ENCODE data around the gene RAP2B.

Gene RAP2B

DNA sequence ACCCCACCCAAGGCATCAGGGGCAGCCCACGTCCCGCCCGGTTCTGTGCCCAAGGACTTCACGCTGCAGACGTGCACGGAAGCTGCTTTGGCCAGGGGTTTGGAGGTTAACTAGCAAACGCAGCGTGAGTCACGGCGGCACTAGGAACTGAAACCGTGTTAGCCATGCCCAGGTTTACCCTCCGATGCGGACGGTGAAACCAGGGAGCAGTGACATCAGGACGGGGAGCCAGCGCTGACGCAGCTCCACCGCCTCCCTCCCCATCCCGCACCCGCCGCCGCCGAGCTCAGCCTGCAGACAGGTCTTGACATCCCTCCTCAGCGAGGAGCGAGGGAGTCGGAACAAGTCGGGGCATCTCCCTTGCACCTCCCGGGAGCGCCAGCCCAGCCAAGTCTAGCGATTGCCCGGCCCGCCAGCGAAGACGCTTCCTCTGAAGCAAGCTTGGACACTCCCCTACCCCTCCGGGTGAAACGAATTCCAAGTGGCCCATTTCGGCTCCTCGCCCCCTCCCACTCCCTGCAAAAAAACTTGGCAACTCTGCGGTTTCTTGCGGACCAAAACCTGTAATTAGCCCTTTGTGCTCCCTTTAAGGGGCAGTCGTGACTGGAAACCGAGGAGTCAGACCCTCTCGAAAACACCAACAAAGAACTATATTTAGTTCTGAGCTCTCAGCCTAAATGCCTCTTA, 1.4 kb upstream of the RAP2B start:
- peak; percentile 63 to 77 for DNase-seq (ENCODE audit: low read depth in 2 of 2)

DNA sequence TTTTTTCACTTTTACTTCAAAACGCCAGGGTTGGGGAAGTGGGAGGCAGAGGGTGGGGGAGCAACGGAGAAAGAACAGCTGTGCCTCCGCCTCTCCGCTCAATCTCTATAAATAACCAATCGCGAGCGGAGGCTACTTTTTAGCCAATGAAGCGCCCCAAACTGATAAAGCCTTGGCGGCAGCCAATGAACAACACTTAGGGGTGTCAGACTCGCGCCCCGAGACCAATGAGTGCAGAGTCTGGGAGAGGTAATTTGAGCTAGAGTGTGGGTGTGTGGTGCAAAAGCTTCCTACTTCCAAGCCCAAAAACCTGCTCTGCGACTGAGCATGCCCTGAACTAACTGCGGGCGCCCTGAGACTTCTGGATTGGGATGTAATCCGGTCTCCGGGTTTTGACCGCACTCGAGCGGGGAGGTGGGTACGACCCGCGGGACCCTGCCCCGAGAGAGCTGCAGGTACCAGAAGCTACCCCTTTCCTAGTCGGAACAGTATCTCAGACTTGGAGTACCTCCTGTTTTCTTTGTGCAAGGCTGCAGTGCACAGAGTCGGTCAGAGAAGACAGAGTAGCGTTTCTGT, 800 bp upstream of the RAP2B start:
- DNase-seq (ENCODE audit: low read depth in 2 of 2), result peak; percentile 82 to 83

DNA sequence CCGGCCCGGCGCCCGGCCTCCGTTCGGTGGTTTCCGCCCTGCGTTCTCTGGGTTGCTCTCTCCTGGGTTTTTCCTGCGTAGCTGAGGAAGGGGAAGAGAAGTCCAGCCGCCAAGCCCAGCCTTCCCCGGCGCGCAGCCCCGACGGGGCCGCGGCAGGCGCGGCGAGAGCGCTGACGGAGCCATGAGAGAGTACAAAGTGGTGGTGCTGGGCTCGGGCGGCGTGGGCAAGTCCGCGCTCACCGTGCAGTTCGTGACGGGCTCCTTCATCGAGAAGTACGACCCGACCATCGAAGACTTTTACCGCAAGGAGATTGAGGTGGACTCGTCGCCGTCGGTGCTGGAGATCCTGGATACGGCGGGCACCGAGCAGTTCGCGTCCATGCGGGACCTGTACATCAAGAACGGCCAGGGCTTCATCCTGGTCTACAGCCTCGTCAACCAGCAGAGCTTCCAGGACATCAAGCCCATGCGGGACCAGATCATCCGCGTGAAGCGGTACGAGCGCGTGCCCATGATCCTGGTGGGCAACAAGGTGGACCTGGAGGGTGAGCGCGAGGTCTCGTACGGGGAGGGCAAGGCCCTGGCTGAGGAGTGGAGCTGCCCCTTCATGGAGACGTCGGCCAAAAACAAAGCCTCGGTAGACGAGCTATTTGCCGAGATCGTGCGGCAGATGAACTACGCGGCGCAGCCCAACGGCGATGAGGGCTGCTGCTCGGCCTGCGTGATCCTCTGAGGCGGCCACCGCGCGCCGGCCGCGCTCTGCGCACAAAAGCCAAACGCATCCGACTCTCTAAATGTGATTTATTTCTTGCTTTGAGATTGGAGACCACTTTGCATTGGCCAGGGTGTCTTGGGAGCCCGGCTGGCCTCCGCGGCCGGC, 727 bp downstream of the RAP2B start:
- DNase-seq (ENCODE audit: low read depth in 2 of 2), result peak; percentile 12 to 21

DNA sequence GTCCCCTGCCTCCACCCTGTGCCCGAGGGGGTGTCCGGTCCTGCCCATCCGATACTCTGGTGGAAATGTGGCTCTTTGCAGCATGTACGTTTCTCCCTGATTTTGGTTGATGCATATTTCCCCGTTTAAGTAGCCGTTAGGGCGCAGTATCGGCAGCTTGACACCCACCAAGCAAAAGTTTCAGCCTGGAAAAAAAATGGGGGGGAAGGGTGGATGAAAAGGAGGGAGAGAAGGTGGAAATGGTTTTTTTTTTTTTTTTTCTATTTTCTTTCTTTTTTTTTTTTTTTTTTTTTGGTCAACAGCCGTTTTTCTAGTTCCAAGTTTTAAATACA, 1.3 kb downstream of the RAP2B start:
- DNase-seq (ENCODE audit: low read depth in 2 of 2), result no peak

DNA sequence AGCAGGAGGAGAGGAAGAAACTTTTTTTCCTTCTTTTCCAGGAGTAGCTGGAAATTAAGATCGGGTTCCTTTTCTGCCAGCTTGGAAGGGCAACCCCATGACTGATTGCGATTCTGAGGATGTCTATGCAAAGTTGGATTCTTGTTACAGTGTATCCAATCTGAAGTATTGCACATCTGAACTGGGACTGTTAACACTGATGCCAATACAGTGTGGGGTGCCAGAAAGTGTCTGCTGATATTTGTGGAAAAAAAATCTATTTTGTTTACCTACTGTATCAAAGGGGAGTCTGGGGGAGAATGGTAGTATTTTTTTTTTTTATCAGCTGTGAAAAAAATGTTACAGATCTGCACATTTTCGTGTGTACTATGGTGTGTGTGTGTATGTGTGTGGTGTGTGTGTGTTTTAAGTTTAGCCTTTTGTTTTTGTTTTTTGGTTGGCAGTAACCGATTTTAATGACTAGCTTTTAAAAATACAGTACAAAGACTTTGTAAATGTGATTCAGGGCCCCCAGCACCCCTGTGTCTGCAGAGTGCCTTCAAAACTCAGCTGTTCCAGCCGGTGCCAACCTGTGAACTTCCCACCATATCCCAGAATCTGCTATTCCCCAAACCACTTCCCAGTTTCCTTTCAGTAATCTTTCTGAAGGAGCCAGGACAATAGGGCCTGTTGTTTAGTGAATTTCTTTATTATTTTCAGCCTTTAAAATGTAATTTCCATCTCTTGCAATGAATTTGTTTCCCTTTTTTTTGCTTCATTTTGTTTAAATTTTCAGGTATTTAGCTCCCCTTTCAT, 1.9 kb downstream of the RAP2B start:
- no peak for DNase-seq (ENCODE audit: low read depth in 2 of 2)

DNA sequence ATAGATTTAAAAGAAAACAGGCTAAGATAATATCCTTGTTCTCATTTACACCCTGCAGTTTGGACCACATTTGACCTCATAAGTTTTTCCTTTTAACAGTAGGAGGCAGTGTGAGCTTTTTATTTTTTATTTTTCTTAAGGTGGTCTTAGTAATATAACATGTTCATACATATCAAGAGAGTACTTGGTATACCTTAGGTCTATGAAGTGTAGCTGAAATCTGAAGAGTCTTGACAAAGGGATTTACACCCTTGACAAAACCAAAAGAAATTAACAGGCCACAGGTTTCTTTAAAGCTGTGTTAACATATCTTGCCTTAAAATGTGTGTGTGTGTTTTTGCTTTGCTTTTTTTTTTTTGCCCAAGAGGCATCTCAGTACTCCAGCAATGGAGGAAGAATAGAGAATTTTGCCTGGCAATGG, 3.2 kb downstream of the RAP2B start:
- DNase-seq (ENCODE audit: low read depth in 2 of 2), result no peak

DNA sequence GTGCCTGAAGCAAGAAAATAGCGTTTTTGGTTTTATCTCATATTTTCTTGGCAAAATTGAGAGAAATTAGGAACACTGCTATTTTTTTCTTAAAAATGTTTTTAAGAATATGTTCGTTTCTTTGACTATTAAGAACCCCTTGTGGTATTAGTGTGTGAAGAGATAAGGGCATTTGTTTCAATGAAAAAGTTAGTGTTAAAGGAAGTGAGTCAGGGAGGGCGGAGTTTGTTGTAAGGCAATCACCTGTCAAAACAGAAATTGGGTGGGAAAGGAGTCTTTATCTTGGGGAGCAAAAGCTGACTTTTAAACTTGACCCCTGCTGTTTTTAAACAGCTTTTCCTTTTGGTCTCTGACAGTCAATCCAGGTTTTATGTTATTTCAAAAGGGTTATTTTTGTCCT, 4.2 kb downstream of the RAP2B start:
- DNase-seq (ENCODE audit: low read depth in 2 of 2), result no peak

DNA sequence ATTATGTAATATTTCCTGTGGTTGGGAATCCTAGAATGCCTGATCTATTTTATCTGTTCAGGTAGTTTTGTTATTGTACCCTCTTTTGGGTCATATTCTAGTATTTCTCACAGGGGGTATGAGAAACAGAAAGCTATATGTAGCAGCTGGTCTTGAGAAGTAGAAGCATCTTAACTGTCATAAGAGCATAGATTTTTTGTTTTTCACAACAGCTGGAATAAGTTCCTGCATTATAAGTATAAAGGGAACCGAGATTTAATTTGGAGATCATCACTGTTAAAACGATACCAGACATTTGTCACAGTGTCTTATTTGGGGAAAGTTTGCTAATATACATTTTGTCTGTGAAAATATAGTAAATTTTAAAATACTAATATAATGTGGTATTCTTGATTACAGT, 4.8 kb downstream of the RAP2B start:
- DNase-seq (ENCODE audit: low read depth in 2 of 2), result no peak

DNA sequence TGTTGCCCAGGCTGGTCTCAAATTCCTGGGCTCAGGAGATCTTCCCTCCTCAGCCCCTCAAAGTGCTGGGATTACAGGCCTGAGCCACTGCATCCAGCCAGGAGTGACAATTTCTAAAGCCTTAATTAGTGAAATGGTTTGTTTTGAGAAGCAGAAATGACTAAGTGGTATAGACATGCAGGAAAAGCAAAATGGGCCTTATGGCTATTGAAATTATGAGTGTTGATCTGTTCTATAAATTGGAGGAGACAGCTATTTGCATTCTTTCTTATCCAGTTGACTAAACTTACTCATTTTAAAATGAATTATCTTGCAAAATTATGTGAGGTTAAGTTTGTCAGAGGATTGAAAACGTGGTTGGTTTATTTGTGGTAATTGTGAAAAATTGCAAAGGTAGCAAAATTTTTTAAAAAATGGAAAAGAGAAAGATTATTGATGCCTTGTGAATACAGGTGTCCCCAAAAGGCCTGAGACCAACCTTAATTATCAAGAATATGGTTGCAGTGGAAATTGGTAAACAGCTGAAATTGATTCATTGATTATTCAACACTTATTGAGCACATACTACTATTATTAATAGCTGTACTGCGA, 7.9 kb downstream of the RAP2B start:
- no peak for DNase-seq (ENCODE audit: low read depth in 2 of 2)

DNA sequence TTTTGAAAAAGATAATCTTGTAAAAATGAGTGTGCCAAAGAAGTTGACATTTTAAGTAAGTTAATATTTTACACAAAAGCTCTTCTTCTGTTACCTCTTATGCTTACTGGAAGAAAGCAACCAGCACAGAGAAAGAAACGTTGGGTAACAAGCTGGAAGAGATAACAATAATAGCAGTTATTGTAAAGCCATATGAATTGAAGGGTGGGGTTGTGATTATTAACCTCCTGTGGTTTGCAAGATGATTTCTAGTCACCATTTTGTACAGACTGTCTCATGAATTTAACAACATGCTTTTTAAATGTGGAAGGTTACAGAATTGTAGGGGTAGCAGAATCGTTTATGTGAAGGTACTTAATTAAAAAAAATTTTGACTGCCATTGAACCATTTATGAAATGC, 9.2 kb downstream of the RAP2B start:
- DNase-seq (ENCODE audit: low read depth in 2 of 2), result no peak

DNA sequence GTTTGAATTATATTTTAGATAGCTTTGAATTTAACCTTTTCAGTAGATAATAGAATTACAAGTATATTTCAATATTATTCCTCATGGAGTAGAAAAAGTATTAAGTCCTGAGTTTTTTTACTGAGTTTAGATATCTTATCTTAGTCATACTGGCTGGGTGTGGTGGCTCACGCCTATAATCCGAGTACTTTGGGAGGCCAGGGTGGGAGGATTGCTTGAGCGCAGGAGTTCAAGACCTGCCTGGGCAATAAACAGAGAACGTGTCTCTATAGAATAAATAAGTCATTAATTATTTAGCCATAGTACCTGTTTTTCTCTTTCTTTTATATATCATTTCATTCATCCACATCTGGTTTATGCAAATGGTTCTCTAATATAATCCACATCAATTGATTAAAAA, 9.9 kb downstream of the RAP2B start:
- DNase-seq (ENCODE audit: low read depth in 2 of 2), result no peak

DNA sequence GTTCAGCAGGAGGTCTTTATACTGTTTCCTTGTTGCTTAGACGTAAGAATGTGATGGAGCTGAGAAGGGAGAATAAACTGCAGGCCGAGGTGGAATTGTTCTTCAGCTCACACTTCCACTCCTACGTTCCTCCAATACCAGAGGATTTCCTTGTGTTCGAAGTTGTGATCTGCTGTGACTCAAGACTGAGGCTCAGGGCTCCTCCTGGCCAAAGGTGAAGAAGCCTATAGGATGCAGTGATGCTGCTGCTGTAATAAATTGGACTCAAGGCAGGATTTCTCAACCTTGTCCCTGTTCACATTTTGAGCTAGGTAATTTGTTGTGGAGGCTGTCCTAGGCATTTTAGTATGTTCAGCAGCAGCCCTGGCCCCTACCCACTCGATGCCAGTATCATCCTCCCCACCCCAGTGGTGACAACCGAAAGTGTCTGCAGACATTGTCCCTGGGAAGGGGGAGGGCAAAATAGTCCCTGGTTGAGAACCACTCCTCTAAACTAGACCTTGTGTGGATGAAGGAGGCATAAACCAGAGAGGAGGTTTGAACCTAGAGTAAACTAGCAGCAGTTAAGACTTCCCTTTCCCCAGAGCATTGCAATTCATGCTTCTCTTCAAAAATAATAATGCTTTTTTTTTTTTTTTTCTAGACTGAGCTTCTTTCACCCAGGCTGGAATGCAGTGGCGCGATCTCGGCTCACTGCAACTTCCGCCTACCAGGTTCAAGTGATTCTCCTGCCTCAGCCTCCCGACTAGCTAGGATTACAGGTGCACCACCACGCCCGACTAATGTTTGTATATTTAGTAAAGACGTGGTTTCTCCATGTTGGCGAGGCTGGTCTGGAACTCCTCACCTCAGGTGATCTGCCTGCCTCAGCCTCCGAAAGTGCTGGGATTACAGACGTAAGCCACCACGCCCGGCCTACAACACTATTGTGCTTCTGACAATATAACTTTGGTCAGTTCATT, 11.1 kb downstream of the RAP2B start:
- no peak for DNase-seq (ENCODE audit: low read depth in 2 of 2)

DNA sequence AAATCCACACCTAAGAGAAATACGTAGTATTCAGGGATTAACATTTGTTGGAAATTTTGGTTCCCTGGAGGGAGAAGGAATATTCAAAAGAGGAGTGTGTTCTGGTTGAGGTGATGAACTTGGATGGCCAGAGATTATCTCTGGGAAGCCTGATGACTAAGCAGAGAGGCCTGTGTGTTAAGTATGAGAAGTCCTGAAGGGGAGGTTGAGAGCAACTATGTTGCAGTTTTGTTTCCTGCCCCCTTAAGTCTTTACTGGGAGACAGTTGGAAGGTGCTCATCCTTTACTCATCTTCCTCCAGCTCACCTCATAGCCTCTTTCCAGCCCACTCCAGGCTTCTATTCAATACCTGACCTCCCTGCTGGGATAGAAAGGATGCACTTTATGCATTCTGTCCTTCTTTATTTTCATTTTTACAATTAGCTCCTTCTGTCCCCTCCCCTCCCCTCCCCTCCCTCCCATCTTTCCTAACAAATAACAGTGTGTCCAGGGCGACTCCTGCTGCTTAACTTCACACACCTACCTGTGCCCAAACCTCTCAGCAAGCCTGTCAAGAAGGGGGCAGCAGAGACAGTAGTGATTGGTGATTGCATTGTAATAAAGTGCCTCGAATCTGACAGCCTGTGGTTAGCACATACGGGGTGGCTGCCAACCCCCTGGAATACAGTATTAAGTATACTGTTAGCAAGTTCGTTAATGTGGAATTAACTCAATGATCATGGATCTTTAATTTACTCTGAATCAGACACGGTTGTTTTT, 11.9 kb downstream of the RAP2B start:
- no peak for DNase-seq (ENCODE audit: low read depth in 2 of 2)

DNA sequence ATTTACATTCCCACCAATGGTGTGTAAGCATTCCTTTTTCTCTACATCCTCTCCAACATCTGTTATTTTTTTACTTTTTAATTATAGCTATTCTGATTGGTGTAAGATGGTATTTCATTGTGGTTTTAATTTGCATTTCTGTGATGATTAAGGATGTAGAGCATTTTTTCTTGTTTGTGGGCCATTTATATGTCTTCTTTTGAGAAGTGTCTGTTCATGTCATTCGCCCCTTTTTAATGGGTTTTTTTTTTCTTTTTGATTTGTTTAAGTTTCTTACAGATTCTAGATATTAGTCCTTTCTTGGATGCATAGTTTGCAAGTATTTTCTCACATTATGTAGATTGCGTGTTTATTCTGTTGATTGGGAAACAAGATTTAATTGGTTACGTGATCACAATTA, 14.2 kb downstream of the RAP2B start:
- no peak for DNase-seq (ENCODE audit: low read depth in 2 of 2)

DNA sequence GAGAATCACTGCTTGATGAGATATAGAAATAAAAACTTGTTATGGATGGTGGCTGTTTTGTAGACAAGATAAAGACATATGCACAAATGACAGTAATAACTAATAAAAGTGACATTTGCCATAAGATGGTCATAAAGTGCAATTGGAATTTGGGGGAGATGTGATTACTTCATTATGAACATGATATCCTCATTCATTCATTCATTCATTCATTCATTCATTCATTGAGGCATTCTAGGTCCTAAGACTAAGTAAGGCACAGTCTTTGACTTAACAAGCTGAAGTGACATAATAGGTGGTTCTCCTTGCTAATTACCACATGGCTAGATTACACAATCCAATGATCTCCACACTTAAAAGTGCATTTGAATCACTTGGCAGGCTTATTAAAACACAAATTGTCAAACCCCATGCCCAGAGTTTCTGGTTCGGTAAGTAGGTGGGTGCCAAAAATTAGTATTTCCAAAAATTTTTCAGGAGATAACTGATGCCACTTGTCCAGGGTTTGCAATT, 18.9 kb downstream of the RAP2B start:
- DNase-seq (ENCODE audit: low read depth in 2 of 2), result no peak

DNA sequence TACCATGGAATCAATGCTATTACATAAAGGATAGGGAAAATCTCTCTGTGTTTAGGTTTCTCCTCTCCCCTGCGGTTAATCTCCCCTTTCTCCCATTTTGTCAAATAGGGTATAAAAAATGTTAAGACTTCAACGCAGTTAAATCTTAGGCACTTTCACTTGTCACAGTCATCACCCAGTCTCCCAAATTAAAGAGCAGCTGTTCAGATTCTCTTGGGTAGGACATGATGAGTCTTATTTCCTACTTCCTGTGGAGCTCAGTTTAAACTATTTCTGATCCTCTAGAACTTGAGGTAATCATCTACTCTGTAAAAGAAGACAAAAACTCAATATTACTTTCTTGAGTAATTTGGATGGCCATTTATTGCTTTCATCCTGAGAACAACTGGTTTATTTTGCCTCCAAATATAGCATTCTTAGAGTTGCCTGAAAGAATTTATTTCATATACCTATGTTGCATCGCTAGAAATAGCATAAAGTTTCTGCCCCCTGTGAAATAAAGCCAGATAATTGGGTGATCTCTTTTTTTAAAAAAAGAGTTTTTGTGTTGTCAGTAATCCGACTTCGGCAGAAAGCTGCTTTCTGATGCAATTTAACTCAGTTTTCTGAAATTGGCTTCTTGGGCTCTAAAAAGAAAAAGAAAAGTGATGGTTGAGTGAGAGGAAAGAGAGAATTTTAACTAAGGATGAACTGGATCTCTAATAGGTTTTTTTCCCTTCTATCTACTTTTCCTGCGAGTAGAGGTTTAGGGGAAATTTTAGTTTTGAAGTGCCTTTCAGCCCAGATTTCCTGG, 20.7 kb downstream of the RAP2B start:
- no peak for DNase-seq (ENCODE audit: low read depth in 2 of 2)

DNA sequence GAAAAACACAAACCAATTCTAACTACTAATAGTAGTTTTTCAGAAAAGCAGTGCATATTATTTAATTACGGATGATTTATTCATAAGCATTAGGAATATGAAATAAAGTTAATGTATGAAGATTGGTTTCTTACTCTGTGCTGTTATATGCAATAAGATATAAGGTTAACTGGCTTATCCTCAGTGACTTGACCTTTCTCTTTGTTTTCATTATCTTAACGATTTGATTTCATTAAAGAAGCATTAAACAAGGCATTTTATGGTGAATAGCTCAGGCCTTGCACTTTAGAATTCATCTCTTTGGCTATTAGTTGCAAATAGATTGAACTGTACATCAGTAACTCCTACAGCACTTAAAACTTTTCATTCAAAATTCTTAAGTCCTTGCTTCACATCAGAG, 28.9 kb downstream of the RAP2B start:
- DNase-seq (ENCODE audit: low read depth in 2 of 2), result no peak

DNA sequence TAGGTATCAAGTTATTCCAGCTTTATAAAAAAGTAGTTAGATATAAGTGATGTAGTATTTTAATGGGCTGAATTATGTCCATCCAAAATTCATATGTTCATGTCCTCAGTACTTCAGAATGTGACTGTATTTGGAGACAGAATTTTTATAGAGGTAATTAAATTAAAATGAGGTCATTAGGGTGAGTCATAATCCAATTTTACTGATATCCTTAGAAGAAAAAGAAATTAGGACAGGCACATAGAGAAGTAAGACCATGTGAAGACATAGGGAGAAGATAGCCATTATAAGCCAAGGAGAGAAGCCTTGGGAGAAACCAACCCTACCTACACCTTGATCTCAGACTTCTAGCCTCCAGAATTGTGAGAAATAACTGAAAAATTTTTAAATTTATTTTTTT, 30.3 kb downstream of the RAP2B start:
- DNase-seq (ENCODE audit: low read depth in 2 of 2), result no peak
